GM19239 (cell line): ENCODE data around the gene RERE.

Source experiments
- DNase-seq: peaks from one replicate; pipeline ENCODE4 v3.0.0; 2011; ENCODE audit warnings: low spot score; ENCODE audit not compliant: insufficient read length
- FAIRE-seq: peaks from 2 replicates; lab custom pipeline; 2011; peaks lifted over from hg19 to GRCh38; lab: Jason Lieb, UNC

RERE gene

DNA sequence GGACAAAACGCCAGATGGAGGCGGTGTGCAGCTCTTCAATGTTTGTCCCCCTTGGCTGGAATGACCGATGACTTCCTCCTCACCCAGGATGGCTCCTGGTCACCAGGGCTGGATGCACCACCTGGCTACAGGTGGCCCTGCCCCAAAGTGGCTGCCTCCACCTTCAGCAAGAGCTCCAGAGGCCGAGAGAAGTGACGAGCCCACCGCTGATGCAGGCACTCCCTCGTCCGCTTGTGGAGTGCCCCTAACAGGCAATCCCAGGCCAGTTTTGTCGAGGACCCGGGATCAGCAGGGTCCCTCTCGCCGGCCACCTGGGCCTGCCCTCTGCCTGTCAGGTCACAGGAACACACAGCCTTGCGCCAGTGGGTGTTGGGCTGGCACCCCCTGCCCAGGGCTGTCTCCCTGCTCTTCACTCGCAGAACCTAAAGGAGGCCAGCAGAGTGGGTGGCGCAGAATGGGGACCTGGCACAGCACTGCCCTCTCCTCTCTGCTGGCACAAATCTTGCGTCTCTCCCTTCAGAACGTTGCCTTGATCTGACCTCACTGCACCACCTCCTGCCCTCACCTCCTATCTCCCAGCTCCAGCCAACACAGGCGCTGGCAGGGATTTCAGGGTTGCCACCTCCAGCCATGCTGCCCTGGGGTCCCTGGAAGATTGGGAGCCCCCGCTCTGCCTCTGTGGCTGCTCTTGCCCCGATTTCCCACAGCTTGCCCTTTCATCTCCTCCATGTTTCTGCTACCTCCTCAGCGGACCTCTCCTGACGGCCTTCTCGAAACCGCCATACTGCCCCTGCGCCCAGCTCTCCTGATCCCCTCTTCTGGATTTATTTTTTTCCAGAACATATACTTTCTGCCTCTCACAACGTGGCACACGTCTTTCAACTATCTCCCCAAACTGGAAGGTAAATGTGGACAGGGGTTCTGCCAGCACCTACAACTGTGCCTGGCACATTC, 460.9 kb downstream of the RERE start:
- DNase-seq (no peak), FAIRE-seq (no peak)

GRCh38 chr1:8355439-8356255, 461.8 kb downstream of the RERE start:
- FAIRE-seq (no peak), DNase-seq (no peak)

DNA sequence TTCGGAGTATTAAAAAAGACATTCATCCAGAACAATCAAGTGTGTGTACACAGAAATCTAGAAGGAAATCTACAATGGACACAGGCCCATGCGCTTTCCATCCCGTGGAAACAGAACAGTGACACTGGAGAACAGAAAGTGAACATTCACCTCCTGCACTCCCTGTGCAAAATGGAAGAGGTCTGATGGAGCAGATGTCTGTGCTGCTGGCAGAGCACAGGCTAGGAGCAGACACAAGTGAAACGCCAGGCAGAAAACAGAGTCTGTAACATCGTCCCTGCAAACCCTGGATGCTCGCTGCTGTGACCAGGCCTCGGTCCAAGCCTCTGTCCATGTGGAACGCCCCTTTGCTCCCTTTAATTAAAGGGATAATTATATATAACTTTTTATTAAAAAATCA, 463.4 kb downstream of the RERE start:
- FAIRE-seq (no peak), DNase-seq (no peak)

- FAIRE-seq, result no peak
- no peak for DNase-seq
These were observed 464.3 kb downstream of the RERE start for GRCh38 chr1:8352886-8353785.

GRCh38 chr1:8352471-8352845, 465.0 kb downstream of the RERE start:
- DNase-seq (no peak), FAIRE-seq (no peak)

GRCh38 chr1:8351693-8352470, 465.6 kb downstream of the RERE start:
- no peak for DNase-seq
- no peak for FAIRE-seq

- no peak for FAIRE-seq
- no peak for DNase-seq
These were observed 466.3 kb downstream of the RERE start for GRCh38 chr1:8350914-8351684.

DNA sequence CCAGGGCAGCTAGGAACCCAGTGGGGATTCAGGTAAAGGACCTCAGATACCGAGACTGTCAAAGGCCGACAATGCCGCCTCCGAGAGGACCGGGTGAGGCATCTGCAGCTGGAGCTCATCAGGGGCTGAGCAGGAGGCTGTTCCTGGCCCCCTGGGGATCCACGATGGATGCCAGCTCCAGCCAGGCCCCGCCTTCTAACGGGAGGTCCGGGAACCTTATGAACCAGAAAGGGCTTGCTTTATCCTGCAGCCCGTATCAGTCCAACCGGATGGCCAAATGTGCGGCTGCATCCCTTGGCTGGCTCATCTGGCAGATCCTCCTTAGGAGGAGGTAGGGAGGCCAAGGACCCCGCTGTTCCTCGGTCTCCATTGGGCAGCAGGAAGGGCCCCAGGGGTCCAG, 467.5 kb downstream of the RERE start:
- DNase-seq (no peak), FAIRE-seq (no peak)

DNA sequence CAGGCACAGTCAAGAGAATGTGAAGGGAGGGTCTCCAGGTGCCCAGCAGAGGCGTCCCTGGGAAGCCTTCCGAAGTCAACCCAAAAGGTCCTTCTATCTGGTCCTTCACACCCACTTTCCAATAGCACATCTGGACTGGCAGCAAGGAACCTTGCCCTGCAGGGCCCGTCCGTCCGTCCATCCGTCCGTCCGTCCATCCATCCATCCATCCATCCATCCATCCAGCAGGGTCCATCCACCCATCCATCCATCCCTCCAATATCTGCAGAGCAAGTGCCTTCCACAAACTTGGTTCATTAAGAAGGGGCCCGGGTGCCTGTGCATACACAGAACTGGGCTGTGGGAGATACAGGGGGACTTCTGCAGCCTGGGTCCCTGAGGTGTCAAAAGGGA, 468.0 kb downstream of the RERE start:
- FAIRE-seq, result no peak
- no peak for DNase-seq

DNA sequence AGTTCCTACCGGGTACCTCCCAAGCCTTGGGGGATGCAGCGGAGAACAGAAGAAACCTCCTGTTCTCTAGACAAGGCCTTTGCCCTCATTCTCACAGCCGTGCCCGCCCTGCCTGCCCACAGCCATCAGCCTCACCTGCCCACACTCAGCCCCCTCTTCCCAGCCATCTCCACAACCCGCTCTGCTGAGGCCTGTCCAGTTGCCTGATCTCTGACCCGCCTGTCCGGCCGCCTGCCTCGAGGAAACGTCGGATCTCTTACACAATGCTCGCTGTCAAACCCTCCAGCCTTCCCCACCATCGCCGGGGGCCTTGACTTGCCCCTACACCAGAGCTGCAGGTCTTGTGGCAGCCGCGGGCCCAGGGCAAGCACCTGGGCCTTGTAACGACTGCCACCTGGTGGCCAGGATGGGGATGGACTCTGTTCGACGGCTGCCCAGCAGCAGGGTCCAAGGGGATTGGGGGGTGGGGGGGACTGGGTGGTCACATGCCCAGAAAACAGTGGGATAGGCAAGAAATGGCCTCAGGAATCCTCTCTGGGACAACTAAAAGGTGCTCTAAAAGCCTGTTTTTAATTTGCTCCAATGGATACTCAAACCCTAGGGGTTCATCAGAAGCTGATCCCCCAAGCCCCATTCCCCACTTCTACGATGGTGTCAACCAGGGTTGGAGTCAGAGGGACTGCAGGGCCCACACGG, 468.5 kb downstream of the RERE start:
- peak; percentile 73 for FAIRE-seq
- peak; percentile 92 for DNase-seq

- no peak for FAIRE-seq
- no peak for DNase-seq
These were observed 469.2 kb downstream of the RERE start for GRCh38 chr1:8348047-8348776.

DNA sequence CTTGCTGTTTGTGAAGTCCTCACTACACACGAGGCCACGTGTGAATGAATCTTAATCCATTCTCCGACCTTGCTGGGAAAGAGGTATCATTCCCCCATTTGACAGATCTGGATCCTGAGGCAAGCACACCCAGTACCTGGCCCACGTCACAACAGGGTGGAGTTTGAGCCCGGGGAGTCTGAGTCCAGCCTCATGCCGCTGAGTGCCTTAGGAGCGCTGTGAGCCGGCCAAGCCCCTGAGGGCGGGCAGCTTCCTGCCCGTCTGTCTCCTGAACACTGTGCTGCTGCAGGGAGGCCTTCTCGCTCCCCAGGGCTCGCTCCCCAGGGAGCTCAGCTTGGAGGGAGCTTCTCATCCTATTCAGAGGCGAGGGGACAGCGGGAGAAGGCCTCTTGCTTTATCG, 469.8 kb downstream of the RERE start:
- DNase-seq (no peak), FAIRE-seq (no peak)

DNA sequence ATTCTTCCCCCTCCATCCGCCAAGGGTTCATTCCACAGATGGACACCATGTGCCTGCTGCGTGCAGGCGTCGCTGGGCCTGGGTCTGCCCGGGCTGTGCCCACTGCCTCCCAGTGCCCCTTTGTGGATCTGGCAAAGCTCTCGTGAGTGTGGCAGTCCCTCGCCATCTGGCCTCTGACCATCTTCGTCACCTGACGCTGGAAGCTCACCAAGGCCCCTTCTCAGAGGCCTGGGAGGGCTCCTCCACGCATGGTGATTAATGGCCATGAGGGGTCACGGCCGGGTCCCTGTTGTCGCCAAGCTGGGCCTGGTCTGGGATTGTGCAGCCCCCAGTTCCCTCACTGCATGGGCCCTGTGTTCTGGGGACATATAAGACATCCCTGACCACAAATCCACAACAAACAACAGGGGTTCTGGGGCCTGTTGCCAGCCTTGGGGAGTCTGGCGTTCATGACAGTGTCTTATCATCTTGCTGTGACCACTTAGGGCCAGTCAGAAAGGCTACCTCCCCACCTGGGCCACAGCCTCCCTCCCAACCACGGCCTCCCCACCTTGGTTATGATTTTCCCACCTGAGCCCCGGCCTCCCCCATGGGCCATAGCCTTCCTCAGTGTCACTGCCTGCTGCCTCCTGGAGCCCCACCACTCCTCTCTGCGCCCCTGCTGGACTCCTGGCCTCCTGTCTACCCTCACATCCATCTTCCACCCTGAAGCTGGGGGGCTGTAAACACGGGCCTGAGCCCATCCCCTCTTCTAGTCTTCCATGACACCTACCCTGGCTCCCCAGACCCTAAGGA, 471.6 kb downstream of the RERE start:
- no peak for FAIRE-seq
- DNase-seq, result no peak

- FAIRE-seq, result no peak
- no peak for DNase-seq
These were observed 472.4 kb downstream of the RERE start for GRCh38 chr1:8344893-8345507.

DNA sequence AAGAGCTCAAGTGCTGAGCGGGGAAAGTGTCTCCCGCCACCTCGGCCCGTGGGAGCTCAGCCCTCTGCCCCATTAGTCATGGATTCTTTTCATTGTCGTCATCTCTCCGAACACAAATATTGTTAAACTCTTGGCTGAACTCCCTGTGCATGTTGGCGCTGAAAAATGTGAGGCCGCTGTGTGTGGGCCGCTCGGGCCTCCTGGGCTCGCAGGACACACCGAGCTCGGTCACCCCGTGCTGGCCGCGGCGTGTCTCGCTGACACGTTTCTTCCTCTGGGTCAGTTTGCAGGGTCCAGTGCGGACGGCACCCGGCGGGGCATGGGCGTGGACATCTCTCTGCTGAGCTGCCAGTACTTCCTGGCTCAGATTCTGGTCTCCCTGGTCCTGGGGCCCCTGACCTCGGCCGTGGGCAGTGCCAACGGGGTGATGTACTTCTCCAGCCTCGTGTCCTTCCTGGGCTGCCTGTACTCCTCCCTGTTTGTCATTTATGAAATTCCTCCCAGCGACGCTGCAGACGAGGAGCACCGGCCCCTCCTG, 473.9 kb downstream of the RERE start:
- DNase-seq (no peak), FAIRE-seq (no peak)

DNA sequence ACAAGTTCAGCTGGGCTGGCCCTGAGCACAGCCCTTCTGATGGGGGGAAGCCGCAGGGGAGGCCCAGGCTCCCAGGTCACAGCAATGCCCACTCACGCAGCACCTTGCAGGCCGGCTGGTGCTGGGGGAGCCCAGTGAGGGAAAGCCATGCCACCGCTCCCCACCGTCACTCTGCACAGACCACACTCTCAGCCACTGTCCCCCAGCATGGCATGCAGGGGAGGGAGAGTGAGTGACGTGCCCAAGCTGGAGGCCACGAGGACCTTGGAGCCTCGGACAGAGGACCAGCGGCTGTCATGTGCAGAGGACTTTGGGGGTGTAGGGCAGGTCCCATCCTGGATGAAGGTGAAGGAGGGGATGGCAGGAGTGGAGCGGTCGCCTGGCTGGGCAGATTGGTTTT, 474.4 kb downstream of the RERE start:
- no peak for DNase-seq
- no peak for FAIRE-seq
